ENCODE data around the gene CDK6. TPM values are rescaled to one million over a fixed set of nuclear protein-coding genes. Genes with fewer than 3 reads are reported as not detected.

The CDK6 gene
- total and polyA plus RNA-seq, 4 donors: 3.3 to 35.0 (median 12.0) TPM

- Histone ChIP-seq H3K36me3 (ENCODE audit: control insufficient read depth in 4 of 4, insufficient read depth in 3 of 4, low read depth in 1 of 4, low read length in 3 of 4) (no peaks in the 10 kb centered on the region), H3K9ac (ENCODE audit: low read depth in 1 of 2, low read length in 2 of 2) (no peak overlapping the region), H3K27ac (ENCODE audit: low read depth in 1 of 2, low read length in 2 of 2) (no peak overlapping the region), H3K9me3 (ENCODE audit: control insufficient read depth in 4 of 4, low read length in 3 of 4) (no peaks in the 10 kb centered on the region), H3K4me3 (ENCODE audit: low read depth in 1 of 3, low read length in 3 of 3) (no peak overlapping the region), H3K27me3 (ENCODE audit: control insufficient read depth in 4 of 4, insufficient read depth in 4 of 4, low read length in 3 of 4) (no peaks in the 10 kb centered on the region), H3K4me1 (ENCODE audit: control insufficient read depth in 4 of 4, insufficient read depth in 4 of 4, low read length in 3 of 4) (peaks cover 0 to 15% (median 5%) of the 10 kb centered on the region in 4 donors)
- TF ChIP-seq CTCF (IDR thresholded peaks at IDR 0.05; ENCODE audit: low read depth, low read length, missing input control): no peak
- no peak for TF ChIP-seq ZBTB33 (IDR thresholded peaks at IDR 0.05)
- TF ChIP-seq HNF4G (IDR thresholded peaks at IDR 0.05): no peak
- TF ChIP-seq SP1 (IDR thresholded peaks at IDR 0.05): no peak
- TF ChIP-seq MAX (IDR thresholded peaks at IDR 0.05): no peak
- no peak for TF ChIP-seq RXRA (IDR thresholded peaks at IDR 0.05)
- TF ChIP-seq EGR1 (IDR thresholded peaks at IDR 0.05; ENCODE audit: low read depth in 2 of 2): no peak
- TF ChIP-seq TAF1 (conservative IDR thresholded peaks at IDR 0.05): no peak
- no peak for DNase-seq (ENCODE audit: low spot score)
Observed at GRCh38 chr7:92767437-92767836, 68.9 kb downstream of the CDK6 start.

- no peak for DNase-seq (ENCODE audit: low spot score)
- Histone ChIP-seq H3K4me1 (ENCODE audit: control insufficient read depth in 4 of 4, insufficient read depth in 4 of 4, low read length in 3 of 4) (peaks cover 0 to 15% (median 5%) of the 10 kb centered on the region in 4 donors), H3K36me3 (ENCODE audit: control insufficient read depth in 4 of 4, insufficient read depth in 3 of 4, low read depth in 1 of 4, low read length in 3 of 4) (no peaks in the 10 kb centered on the region), H3K27ac (ENCODE audit: low read depth in 1 of 2, low read length in 2 of 2) (no peak overlapping the region), H3K4me3 (ENCODE audit: low read depth in 1 of 3, low read length in 3 of 3) (no peak overlapping the region), H3K27me3 (ENCODE audit: control insufficient read depth in 4 of 4, insufficient read depth in 4 of 4, low read length in 3 of 4) (no peaks in the 10 kb centered on the region), H3K9me3 (ENCODE audit: control insufficient read depth in 4 of 4, low read length in 3 of 4) (no peaks in the 10 kb centered on the region), H3K9ac (ENCODE audit: low read depth in 1 of 2, low read length in 2 of 2) (no peak overlapping the region)
- WGBS: 54% methylated on average over 3 of the region's 3 CpGs
- TF ChIP-seq ZBTB33 (IDR thresholded peaks at IDR 0.05): no peak
- no peak for TF ChIP-seq NR2F2 (IDR thresholded peaks at IDR 0.05)
- peak; percentile 52 to 85 for TF ChIP-seq JUND (IDR thresholded peaks at IDR 0.05)
Observed at GRCh38 chr7:92766461-92767003, 69.8 kb downstream of the CDK6 start.

- DNase-seq (ENCODE audit: low spot score): no peak
- TF ChIP-seq FOXA1 (IDR thresholded peaks at IDR 0.05) (no peak), ZBTB33 (IDR thresholded peaks at IDR 0.05) (no peak), YY1 (IDR thresholded peaks at IDR 0.05) (no peak), RXRA (IDR thresholded peaks at IDR 0.05) (no peak), FOXA2 (IDR thresholded peaks at IDR 0.05) (no peak), HNF4A (conservative IDR thresholded peaks at IDR 0.05) (no peak), SP1 (IDR thresholded peaks at IDR 0.05) (no peak), EGR1 (IDR thresholded peaks at IDR 0.05; ENCODE audit: low read depth in 2 of 2) (no peak), MAX (IDR thresholded peaks at IDR 0.05) (no peak)
- 85% methylated on average over 3 of the region's 3 CpGs for WGBS
- no peak overlapping the region for H3K9ac ChIP-seq (ENCODE audit: low read depth in 1 of 2, low read length in 2 of 2)
- no peaks in the 10 kb centered on the region for H3K36me3 ChIP-seq (ENCODE audit: control insufficient read depth in 4 of 4, insufficient read depth in 3 of 4, low read depth in 1 of 4, low read length in 3 of 4)
- no peak overlapping the region for H3K4me3 ChIP-seq (ENCODE audit: low read depth in 1 of 3, low read length in 3 of 3)
- H3K4me1 ChIP-seq (ENCODE audit: control insufficient read depth in 4 of 4, insufficient read depth in 4 of 4, low read length in 3 of 4): peaks cover 0 to 15% (median 5%) of the 10 kb centered on the region in 4 donors
- no peak overlapping the region for H3K27ac ChIP-seq (ENCODE audit: low read depth in 1 of 2, low read length in 2 of 2)
- H3K9me3 ChIP-seq (ENCODE audit: control insufficient read depth in 4 of 4, low read length in 3 of 4): no peaks in the 10 kb centered on the region
- no peaks in the 10 kb centered on the region for H3K27me3 ChIP-seq (ENCODE audit: control insufficient read depth in 4 of 4, insufficient read depth in 4 of 4, low read length in 3 of 4)
Observed at GRCh38 chr7:92765725-92766124, 70.6 kb downstream of the CDK6 start.

Measured in liver (tissue), 9 donors.